GM21515 (cell line): ENCODE data around the gene PTGFRN.

ENCODE experiments used
- ATAC-seq: cut with Tn5 transposase; IDR thresholded peaks from one replicate; pipeline ENCODE4 v1.9.1; 2021; ENCODE audit not compliant: unreplicated experiment

The PTGFRN gene

GRCh38 chr1:116887212-116887611 lies 22.5 kb upstream of the PTGFRN start:
- ATAC-seq: no peak

GRCh38 chr1:116889380-116889779 lies 20.3 kb upstream of the PTGFRN start:
- no peak for ATAC-seq

GRCh38 chr1:116891396-116892079 lies 18.2 kb upstream of the PTGFRN start:
- no peak for ATAC-seq

- ATAC-seq: no peak
These were observed 14.6 kb upstream of the PTGFRN start for GRCh38 chr1:116895073-116895472.

- ATAC-seq: no peak
These were observed 10.2 kb upstream of the PTGFRN start for GRCh38 chr1:116899529-116899928.

GRCh38 chr1:116900471-116901365 lies 9.0 kb upstream of the PTGFRN start:
- no peak for ATAC-seq

GRCh38 chr1:116902027-116902426 lies 7.7 kb upstream of the PTGFRN start:
- no peak for ATAC-seq

- ATAC-seq: no peak
These were observed 6.9 kb upstream of the PTGFRN start for GRCh38 chr1:116902723-116903383.

- no peak for ATAC-seq
These were observed 4.9 kb upstream of the PTGFRN start for GRCh38 chr1:116904791-116905320.

GRCh38 chr1:116906812-116907211 lies 2.9 kb upstream of the PTGFRN start:
- no peak for ATAC-seq

- no peak for ATAC-seq
These were observed 2.4 kb upstream of the PTGFRN start for GRCh38 chr1:116907351-116907750.

GRCh38 chr1:116908266-116908665 lies 1.4 kb upstream of the PTGFRN start:
- no peak for ATAC-seq

GRCh38 chr1:116908820-116909511 lies 750 bp upstream of the PTGFRN start:
- no peak for ATAC-seq

GRCh38 chr1:116910379-116911187 lies 867 bp downstream of the PTGFRN start:
- ATAC-seq: no peak

GRCh38 chr1:116911188-116911553 lies 1.5 kb downstream of the PTGFRN start:
- no peak for ATAC-seq

- ATAC-seq: no peak
These were observed 2.2 kb downstream of the PTGFRN start for GRCh38 chr1:116911779-116912469.

GRCh38 chr1:116912846-116913245 lies 3.1 kb downstream of the PTGFRN start:
- no peak for ATAC-seq

GRCh38 chr1:116913941-116914340 lies 4.2 kb downstream of the PTGFRN start:
- no peak for ATAC-seq

GRCh38 chr1:116914667-116915066 lies 5.0 kb downstream of the PTGFRN start:
- no peak for ATAC-seq
